ENCODE measurements around the gene C8A. TPM values are rescaled to one million over a fixed set of nuclear protein-coding genes. Genes with fewer than 3 reads are reported as not detected.

C8A gene
- total RNA-seq, 1 donor from 2014 or later, result not detected

GRCh38 chr1:56927171-56927570, 72.6 kb downstream of the C8A start:
- DNase-seq, result no peak

GRCh38 chr1:56927986-56928385, 73.4 kb downstream of the C8A start:
- no peak for DNase-seq

GRCh38 chr1:56929492-56929891, 74.9 kb downstream of the C8A start:
- no peak for DNase-seq

- no peak for DNase-seq
Measured at GRCh38 chr1:56931211-56931610, 76.6 kb downstream of the C8A start.

GRCh38 chr1:56931686-56932085, 77.1 kb downstream of the C8A start:
- DNase-seq, result no peak

GRCh38 chr1:56933161-56933560, 78.6 kb downstream of the C8A start:
- DNase-seq, result no peak

GRCh38 chr1:56933606-56934005, 79.0 kb downstream of the C8A start:
- no peak for DNase-seq

GRCh38 chr1:56934430-56935060, 79.9 kb downstream of the C8A start:
- no peak for DNase-seq

GRCh38 chr1:56938646-56939045, 84.0 kb downstream of the C8A start:
- DNase-seq, result no peak

- no peak for DNase-seq
Measured at GRCh38 chr1:56939209-56939608, 84.6 kb downstream of the C8A start.

- DNase-seq, result no peak
Measured at GRCh38 chr1:56940039-56940438, 85.4 kb downstream of the C8A start.

GRCh38 chr1:56948403-56949023, 93.9 kb downstream of the C8A start:
- DNase-seq, result no peak

GRCh38 chr1:56952501-56952900, 97.9 kb downstream of the C8A start:
- no peak for DNase-seq

GRCh38 chr1:56953386-56953785, 98.8 kb downstream of the C8A start:
- no peak for DNase-seq

- DNase-seq, result no peak
Measured at GRCh38 chr1:56954664-56955063, 100.1 kb downstream of the C8A start.

- no peak for DNase-seq
Measured at GRCh38 chr1:56957931-56958330, 103.3 kb downstream of the C8A start.

- no peak for DNase-seq
Measured at GRCh38 chr1:56958526-56958925, 103.9 kb downstream of the C8A start.

GRCh38 chr1:56961426-56961825, 106.8 kb downstream of the C8A start:
- DNase-seq, result no peak

GRCh38 chr1:56963667-56964066, 109.1 kb downstream of the C8A start:
- no peak for DNase-seq

- no peak for DNase-seq
Measured at GRCh38 chr1:56964349-56965017, 109.9 kb downstream of the C8A start.

GRCh38 chr1:56965191-56965590, 110.6 kb downstream of the C8A start:
- DNase-seq, result no peak

- DNase-seq, result no peak
Measured at GRCh38 chr1:56965916-56966697, 111.5 kb downstream of the C8A start, which contains the start of gene C8B. C8B (minus strand) TSS chr1:56966015; CDS start chr1:56965948, 67 bp downstream.

- no peak for DNase-seq
Measured at GRCh38 chr1:56966698-56966999, 112.1 kb downstream of the C8A start.
